Measurements from ENCODE around the gene DGKZ.

Gene DGKZ

DNA sequence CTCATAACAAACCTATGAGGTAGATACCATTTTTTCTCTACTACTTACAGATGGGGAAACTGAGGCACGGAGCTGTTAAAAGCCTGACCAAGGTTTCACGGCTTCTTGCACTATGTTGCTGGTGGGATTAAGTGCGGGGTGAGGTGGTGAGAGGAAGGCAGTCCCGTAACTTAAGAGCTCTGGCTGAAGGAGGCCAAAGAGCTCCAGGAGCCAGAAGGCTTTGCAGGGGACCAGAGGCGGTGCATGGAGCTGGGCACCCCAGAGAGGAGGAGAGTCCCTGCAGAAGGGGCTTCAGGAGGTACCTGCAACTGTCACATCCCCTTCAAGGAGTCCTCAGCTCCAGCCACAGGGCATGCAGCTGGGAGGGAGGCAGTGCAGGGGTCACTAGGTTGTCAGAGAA is 40.2 kb downstream of the DGKZ start:
- Histone ChIP-seq H3K27ac (replicated peaks) (no peak overlapping the region), H3K4me3 (replicated peaks; ENCODE audit: insufficient read depth, low read length) (no peak overlapping the region), H3K27me3 (ENCODE audit: insufficient read depth, poor library complexity, severe bottlenecking) (peaks cover 26% of the 10 kb centered on the region)
- DNase-seq (ENCODE audit: low read depth in 1 of 2, low spot score in 1 of 2) = no peak
- TF ChIP-seq SPI1 (IDR thresholded peaks at IDR 0.05; ENCODE audit: borderline replicate concordance, low read depth) (no peak), GABPA (IDR thresholded peaks at IDR 0.05; ENCODE audit: low read depth) (no peak), POLR2AphosphoS5 (IDR thresholded peaks at IDR 0.05; ENCODE audit: low read depth) (no peak)
- TF ChIP-seq, protein P1, sequence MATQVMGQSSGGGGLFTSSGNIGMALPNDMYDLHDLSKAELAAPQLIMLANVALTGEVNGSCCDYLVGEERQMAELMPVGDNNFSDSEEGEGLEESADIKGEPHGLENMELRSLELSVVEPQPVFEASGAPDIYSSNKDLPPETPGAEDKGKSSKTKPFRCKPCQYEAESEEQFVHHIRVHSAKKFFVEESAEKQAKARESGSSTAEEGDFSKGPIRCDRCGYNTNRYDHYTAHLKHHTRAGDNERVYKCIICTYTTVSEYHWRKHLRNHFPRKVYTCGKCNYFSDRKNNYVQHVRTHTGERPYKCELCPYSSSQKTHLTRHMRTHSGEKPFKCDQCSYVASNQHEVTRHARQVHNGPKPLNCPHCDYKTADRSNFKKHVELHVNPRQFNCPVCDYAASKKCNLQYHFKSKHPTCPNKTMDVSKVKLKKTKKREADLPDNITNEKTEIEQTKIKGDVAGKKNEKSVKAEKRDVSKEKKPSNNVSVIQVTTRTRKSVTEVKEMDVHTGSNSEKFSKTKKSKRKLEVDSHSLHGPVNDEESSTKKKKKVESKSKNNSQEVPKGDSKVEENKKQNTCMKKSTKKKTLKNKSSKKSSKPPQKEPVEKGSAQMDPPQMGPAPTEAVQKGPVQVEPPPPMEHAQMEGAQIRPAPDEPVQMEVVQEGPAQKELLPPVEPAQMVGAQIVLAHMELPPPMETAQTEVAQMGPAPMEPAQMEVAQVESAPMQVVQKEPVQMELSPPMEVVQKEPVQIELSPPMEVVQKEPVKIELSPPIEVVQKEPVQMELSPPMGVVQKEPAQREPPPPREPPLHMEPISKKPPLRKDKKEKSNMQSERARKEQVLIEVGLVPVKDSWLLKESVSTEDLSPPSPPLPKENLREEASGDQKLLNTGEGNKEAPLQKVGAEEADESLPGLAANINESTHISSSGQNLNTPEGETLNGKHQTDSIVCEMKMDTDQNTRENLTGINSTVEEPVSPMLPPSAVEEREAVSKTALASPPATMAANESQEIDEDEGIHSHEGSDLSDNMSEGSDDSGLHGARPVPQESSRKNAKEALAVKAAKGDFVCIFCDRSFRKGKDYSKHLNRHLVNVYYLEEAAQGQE (IDR thresholded peaks at IDR 0.05; ENCODE audit: insufficient replicate concordance, low read depth) = no peak
- TF ChIP-seq, protein P2, sequence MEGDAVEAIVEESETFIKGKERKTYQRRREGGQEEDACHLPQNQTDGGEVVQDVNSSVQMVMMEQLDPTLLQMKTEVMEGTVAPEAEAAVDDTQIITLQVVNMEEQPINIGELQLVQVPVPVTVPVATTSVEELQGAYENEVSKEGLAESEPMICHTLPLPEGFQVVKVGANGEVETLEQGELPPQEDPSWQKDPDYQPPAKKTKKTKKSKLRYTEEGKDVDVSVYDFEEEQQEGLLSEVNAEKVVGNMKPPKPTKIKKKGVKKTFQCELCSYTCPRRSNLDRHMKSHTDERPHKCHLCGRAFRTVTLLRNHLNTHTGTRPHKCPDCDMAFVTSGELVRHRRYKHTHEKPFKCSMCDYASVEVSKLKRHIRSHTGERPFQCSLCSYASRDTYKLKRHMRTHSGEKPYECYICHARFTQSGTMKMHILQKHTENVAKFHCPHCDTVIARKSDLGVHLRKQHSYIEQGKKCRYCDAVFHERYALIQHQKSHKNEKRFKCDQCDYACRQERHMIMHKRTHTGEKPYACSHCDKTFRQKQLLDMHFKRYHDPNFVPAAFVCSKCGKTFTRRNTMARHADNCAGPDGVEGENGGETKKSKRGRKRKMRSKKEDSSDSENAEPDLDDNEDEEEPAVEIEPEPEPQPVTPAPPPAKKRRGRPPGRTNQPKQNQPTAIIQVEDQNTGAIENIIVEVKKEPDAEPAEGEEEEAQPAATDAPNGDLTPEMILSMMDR (IDR thresholded peaks at IDR 0.05; ENCODE audit: insufficient read depth, low read length) = no peak

DNA sequence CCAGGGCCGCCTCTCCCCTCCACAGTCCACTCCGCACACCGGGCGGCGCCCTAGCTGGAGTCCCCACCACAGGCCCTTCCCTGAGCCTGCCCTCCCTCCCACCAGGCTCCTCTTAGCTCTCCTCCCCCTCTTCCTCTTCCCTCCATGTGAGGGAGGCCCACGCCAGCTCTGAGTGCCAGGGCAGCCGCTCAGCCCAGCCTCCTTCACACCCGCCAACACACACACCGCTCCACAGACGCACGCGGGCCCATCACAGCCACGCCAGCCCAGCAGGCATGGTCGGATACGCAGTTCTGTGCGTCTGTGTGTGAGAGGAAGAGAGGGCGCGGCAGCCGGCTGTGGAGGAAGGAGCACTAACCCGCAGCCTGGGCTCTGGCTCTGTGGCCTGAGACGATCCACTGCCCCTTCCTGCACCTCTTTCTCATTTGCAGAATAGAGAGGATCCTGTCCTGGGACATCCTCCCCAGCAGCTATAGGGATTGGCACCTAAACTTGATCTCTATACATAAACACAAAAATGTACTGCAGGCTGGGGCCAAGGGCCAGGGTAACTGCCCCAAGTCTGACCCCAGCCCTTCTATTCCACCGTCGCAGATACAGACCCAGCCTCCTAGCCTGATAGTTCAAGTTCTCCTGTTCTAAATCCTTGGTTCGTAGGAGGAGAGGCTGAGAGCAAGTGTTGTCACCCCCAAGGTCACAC is 40.8 kb downstream of the DGKZ start:
- H3K4me3 ChIP-seq (replicated peaks; ENCODE audit: insufficient read depth, low read length) = no peak overlapping the region
- H3K27ac ChIP-seq (replicated peaks) = no peak overlapping the region
- peak in 1 of 2 experiments; percentile 51 for DNase-seq (ENCODE audit: low read depth in 1 of 2, low spot score in 1 of 2)
- peaks cover 25% of the 10 kb centered on the region for H3K27me3 ChIP-seq (ENCODE audit: insufficient read depth, poor library complexity, severe bottlenecking)
- TF ChIP-seq, protein P2 (IDR thresholded peaks at IDR 0.05; ENCODE audit: insufficient read depth, low read length) = no peak
- TF ChIP-seq GABPA (IDR thresholded peaks at IDR 0.05; ENCODE audit: low read depth) (no peak), POLR2AphosphoS5 (IDR thresholded peaks at IDR 0.05; ENCODE audit: low read depth) (no peak), SPI1 (IDR thresholded peaks at IDR 0.05; ENCODE audit: borderline replicate concordance, low read depth) (no peak; the same call in 1 of the 2 replicates)
- TF ChIP-seq, protein P1 (IDR thresholded peaks at IDR 0.05; ENCODE audit: insufficient replicate concordance, low read depth) = no peak

DNA sequence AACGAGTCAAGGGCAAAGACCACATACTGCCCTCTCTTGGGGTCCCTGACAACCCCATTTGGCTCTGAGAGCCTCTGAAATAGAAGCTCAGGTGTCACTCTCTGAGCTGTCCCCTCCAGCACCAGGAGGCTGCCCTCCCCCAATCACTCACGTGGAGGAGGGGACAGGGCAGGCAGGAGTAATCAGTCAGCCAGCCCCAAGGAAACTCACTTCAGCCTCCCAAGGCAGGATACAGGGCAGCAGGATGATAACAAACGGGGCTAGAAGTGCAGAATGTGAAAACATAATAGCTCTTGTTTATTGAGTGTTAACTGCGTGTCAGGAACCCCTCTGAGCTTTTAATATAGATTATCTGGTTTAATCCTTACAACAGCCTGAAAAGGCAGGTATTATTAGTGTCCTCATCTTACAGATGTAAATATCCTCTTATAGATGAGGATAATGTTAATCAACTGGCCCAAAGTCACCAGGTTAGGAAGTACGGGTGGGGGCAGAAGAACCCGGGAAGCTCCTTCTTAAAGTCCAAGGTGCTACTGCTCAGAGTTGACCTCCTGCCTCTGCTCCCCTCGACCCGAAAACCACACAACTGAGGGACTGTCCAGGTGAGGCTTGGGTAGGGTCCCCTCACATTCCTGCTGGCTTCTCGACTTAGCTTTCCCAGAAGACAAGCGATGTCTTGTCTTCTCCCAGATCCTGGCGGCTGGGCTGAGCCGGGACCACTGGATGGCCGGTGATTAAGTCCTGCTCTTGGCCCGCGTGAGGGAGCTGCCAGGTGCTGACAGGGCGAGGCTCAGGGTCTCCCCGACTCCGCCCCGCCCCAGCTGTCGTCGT is 41.6 kb downstream of the DGKZ start:
- Histone ChIP-seq H3K27me3 (ENCODE audit: insufficient read depth, poor library complexity, severe bottlenecking) (peaks cover 25% of the 10 kb centered on the region), H3K27ac (replicated peaks) (no peak overlapping the region), H3K4me3 (replicated peaks; ENCODE audit: insufficient read depth, low read length) (no peak overlapping the region; the same call in 1 of the 2 replicates)
- DNase-seq (ENCODE audit: low read depth in 1 of 2, low spot score in 1 of 2) = no peak
- TF ChIP-seq, protein P1 (IDR thresholded peaks at IDR 0.05; ENCODE audit: insufficient replicate concordance, low read depth) = peak; percentile 61
- no peak for TF ChIP-seq POLR2AphosphoS5 (IDR thresholded peaks at IDR 0.05; ENCODE audit: low read depth)

All from HL-60 (cell line).